Measurements from ENCODE around the gene PPP3R1. TPM values are rescaled to one million over a fixed set of nuclear protein-coding genes. Genes with fewer than 3 reads are reported as not detected.
A peak's percentile ranks its signal among the peaks of the same experiment; 100 is the strongest.

PPP3R1 gene
- total and polyA plus RNA-seq, 5 donors from 2014 or later = 2.8 to 68.2 (median 4.9) TPM

GRCh38 chr2:68172990-68173700 lies 79.2 kb downstream of the PPP3R1 start:
- Mint-ChIP-seq H3K27ac (peak overlapping the region in 1 of 3 donors; percentile 66), H3K4me1 (peaks cover 3 to 11% (median 9%) of the 10 kb centered on the region in 4 donors), H3K27me3 (no peaks in the 10 kb centered on the region), H3K36me3 (peaks cover 10% of the 10 kb centered on the region), H3K9me3 (no peaks in the 10 kb centered on the region), H3K4me3 (no peak overlapping the region)
- H3K9me3 ChIP-seq (ENCODE audit: control insufficient read depth in 2 of 2, low read length in 2 of 2) = no peaks in the 10 kb centered on the region
- no peaks in the 10 kb centered on the region for H3K27me3 ChIP-seq (ENCODE audit: control insufficient read depth, insufficient read depth, low read length)
- DNase-seq (no peak), ATAC-seq (ENCODE audit: low read depth in 2 of 2) (no peak)
- no peak overlapping the region for H3K27ac ChIP-seq (ENCODE audit: insufficient read depth, low read length, poor library complexity, severe bottlenecking)
- H3K4me1 ChIP-seq (ENCODE audit: control insufficient read depth, insufficient read depth, low read length, poor library complexity, severe bottlenecking) = no peaks in the 10 kb centered on the region
- peaks cover 40% of the 10 kb centered on the region for H3K36me3 ChIP-seq (ENCODE audit: control insufficient read depth, insufficient read depth, low read length)
- no peak overlapping the region for H3K4me3 ChIP-seq (ENCODE audit: low read depth, low read length)

GRCh38 chr2:68172521-68172920 lies 79.8 kb downstream of the PPP3R1 start:
- Histone ChIP-seq H3K27me3 (ENCODE audit: control insufficient read depth, insufficient read depth, low read length) (no peaks in the 10 kb centered on the region), H3K4me3 (ENCODE audit: low read depth, low read length) (no peak overlapping the region), H3K27ac (ENCODE audit: insufficient read depth, low read length, poor library complexity, severe bottlenecking) (no peak overlapping the region), H3K9me3 (ENCODE audit: control insufficient read depth in 2 of 2, low read length in 2 of 2) (no peaks in the 10 kb centered on the region), H3K36me3 (ENCODE audit: control insufficient read depth, insufficient read depth, low read length) (peaks cover 46% of the 10 kb centered on the region), H3K4me1 (ENCODE audit: control insufficient read depth, insufficient read depth, low read length, poor library complexity, severe bottlenecking) (no peaks in the 10 kb centered on the region)
- ATAC-seq (ENCODE audit: low read depth in 2 of 2) (no peak), DNase-seq (no peak)
- no peak overlapping the region for H3K27ac Mint-ChIP-seq
- H3K4me1 Mint-ChIP-seq = peaks cover 9 to 16% (median 13%) of the 10 kb centered on the region in 4 donors
- no peaks in the 10 kb centered on the region for H3K27me3 Mint-ChIP-seq
- no peaks in the 10 kb centered on the region for H3K9me3 Mint-ChIP-seq
- peaks cover 14% of the 10 kb centered on the region for H3K36me3 Mint-ChIP-seq
- H3K4me3 Mint-ChIP-seq = no peak overlapping the region

GRCh38 chr2:68171684-68172083 lies 80.6 kb downstream of the PPP3R1 start:
- no peaks in the 10 kb centered on the region for H3K9me3 ChIP-seq (ENCODE audit: control insufficient read depth in 2 of 2, low read length in 2 of 2)
- H3K4me1 ChIP-seq (ENCODE audit: control insufficient read depth, insufficient read depth, low read length, poor library complexity, severe bottlenecking) = no peaks in the 10 kb centered on the region
- H3K36me3 ChIP-seq (ENCODE audit: control insufficient read depth, insufficient read depth, low read length) = peaks cover 51% of the 10 kb centered on the region
- DNase-seq (no peak), ATAC-seq (ENCODE audit: low read depth in 2 of 2) (no peak)
- peaks cover 10 to 20% (median 14%) of the 10 kb centered on the region in 4 donors for H3K4me1 Mint-ChIP-seq
- peaks cover 15% of the 10 kb centered on the region for H3K36me3 Mint-ChIP-seq
- no peaks in the 10 kb centered on the region for H3K9me3 Mint-ChIP-seq
- H3K27me3 ChIP-seq (ENCODE audit: control insufficient read depth, insufficient read depth, low read length) = no peaks in the 10 kb centered on the region
- H3K27ac ChIP-seq (ENCODE audit: insufficient read depth, low read length, poor library complexity, severe bottlenecking) = no peak overlapping the region
- no peak overlapping the region for H3K4me3 Mint-ChIP-seq
- no peaks in the 10 kb centered on the region for H3K27me3 Mint-ChIP-seq
- no peak overlapping the region for H3K4me3 ChIP-seq (ENCODE audit: low read depth, low read length)
- no peak overlapping the region for H3K27ac Mint-ChIP-seq

GRCh38 chr2:68171146-68171545 lies 81.2 kb downstream of the PPP3R1 start:
- no peaks in the 10 kb centered on the region for H3K4me1 ChIP-seq (ENCODE audit: control insufficient read depth, insufficient read depth, low read length, poor library complexity, severe bottlenecking)
- DNase-seq = no peak
- H3K27ac ChIP-seq (ENCODE audit: insufficient read depth, low read length, poor library complexity, severe bottlenecking) = no peak overlapping the region
- Mint-ChIP-seq H3K27ac (no peak overlapping the region), H3K4me1 (peaks cover 10 to 24% (median 15%) of the 10 kb centered on the region in 4 donors), H3K9me3 (no peaks in the 10 kb centered on the region), H3K36me3 (peaks cover 21% of the 10 kb centered on the region), H3K27me3 (no peaks in the 10 kb centered on the region), H3K4me3 (no peak overlapping the region)
- no peaks in the 10 kb centered on the region for H3K27me3 ChIP-seq (ENCODE audit: control insufficient read depth, insufficient read depth, low read length)
- no peak for ATAC-seq (ENCODE audit: low read depth in 2 of 2)
- no peak overlapping the region for H3K4me3 ChIP-seq (ENCODE audit: low read depth, low read length)
- no peaks in the 10 kb centered on the region for H3K9me3 ChIP-seq (ENCODE audit: control insufficient read depth in 2 of 2, low read length in 2 of 2)
- peaks cover 53% of the 10 kb centered on the region for H3K36me3 ChIP-seq (ENCODE audit: control insufficient read depth, insufficient read depth, low read length)

GRCh38 chr2:68169308-68169707 lies 83.0 kb downstream of the PPP3R1 start:
- Mint-ChIP-seq H3K4me1 (peaks cover 10 to 26% (median 14%) of the 10 kb centered on the region in 4 donors), H3K9me3 (no peaks in the 10 kb centered on the region), H3K36me3 (peaks cover 25% of the 10 kb centered on the region), H3K27ac (no peak overlapping the region), H3K27me3 (no peaks in the 10 kb centered on the region), H3K4me3 (no peak overlapping the region)
- DNase-seq = no peak
- no peak for ATAC-seq (ENCODE audit: low read depth in 2 of 2)
- no peaks in the 10 kb centered on the region for H3K27me3 ChIP-seq (ENCODE audit: control insufficient read depth, insufficient read depth, low read length)
- no peak overlapping the region for H3K27ac ChIP-seq (ENCODE audit: insufficient read depth, low read length, poor library complexity, severe bottlenecking)
- no peak overlapping the region for H3K4me3 ChIP-seq (ENCODE audit: low read depth, low read length)
- peaks cover 46% of the 10 kb centered on the region for H3K36me3 ChIP-seq (ENCODE audit: control insufficient read depth, insufficient read depth, low read length)
- no peaks in the 10 kb centered on the region for H3K4me1 ChIP-seq (ENCODE audit: control insufficient read depth, insufficient read depth, low read length, poor library complexity, severe bottlenecking)
- no peaks in the 10 kb centered on the region for H3K9me3 ChIP-seq (ENCODE audit: control insufficient read depth in 2 of 2, low read length in 2 of 2)

- Mint-ChIP-seq H3K4me1 (peaks cover 9 to 20% (median 11%) of the 10 kb centered on the region in 4 donors), H3K9me3 (no peaks in the 10 kb centered on the region), H3K36me3 (peaks cover 34% of the 10 kb centered on the region), H3K27me3 (no peaks in the 10 kb centered on the region), H3K4me3 (no peak overlapping the region), H3K27ac (peak overlapping the region in 1 of 3 donors; percentile 61)
- no peak for DNase-seq
- Histone ChIP-seq H3K9me3 (ENCODE audit: control insufficient read depth in 2 of 2, low read length in 2 of 2) (no peaks in the 10 kb centered on the region), H3K4me3 (ENCODE audit: low read depth, low read length) (no peak overlapping the region), H3K4me1 (ENCODE audit: control insufficient read depth, insufficient read depth, low read length, poor library complexity, severe bottlenecking) (no peaks in the 10 kb centered on the region), H3K36me3 (ENCODE audit: control insufficient read depth, insufficient read depth, low read length) (peaks cover 59% of the 10 kb centered on the region), H3K27ac (ENCODE audit: insufficient read depth, low read length, poor library complexity, severe bottlenecking) (no peak overlapping the region), H3K27me3 (ENCODE audit: control insufficient read depth, insufficient read depth, low read length) (no peaks in the 10 kb centered on the region)
- no peak for ATAC-seq (ENCODE audit: low read depth in 2 of 2)
Observed at GRCh38 chr2:68167186-68167585, 85.1 kb downstream of the PPP3R1 start.

- Mint-ChIP-seq H3K4me3 (no peak overlapping the region), H3K4me1 (peaks cover 12 to 48% (median 31%) of the 10 kb centered on the region in 4 donors), H3K9me3 (no peaks in the 10 kb centered on the region), H3K36me3 (peaks cover 55% of the 10 kb centered on the region), H3K27me3 (no peaks in the 10 kb centered on the region), H3K27ac (no peak overlapping the region)
- Histone ChIP-seq H3K4me1 (ENCODE audit: control insufficient read depth, insufficient read depth, low read length, poor library complexity, severe bottlenecking) (peaks cover 11% of the 10 kb centered on the region), H3K27ac (ENCODE audit: insufficient read depth, low read length, poor library complexity, severe bottlenecking) (no peak overlapping the region), H3K4me3 (ENCODE audit: low read depth, low read length) (no peak overlapping the region), H3K9me3 (ENCODE audit: control insufficient read depth in 2 of 2, low read length in 2 of 2) (no peaks in the 10 kb centered on the region), H3K36me3 (ENCODE audit: control insufficient read depth, insufficient read depth, low read length) (peaks cover 70% of the 10 kb centered on the region), H3K27me3 (ENCODE audit: control insufficient read depth, insufficient read depth, low read length) (no peaks in the 10 kb centered on the region)
- ATAC-seq (ENCODE audit: low read depth in 2 of 2) = no peak
- DNase-seq = no peak
Observed at GRCh38 chr2:68163641-68164040, 88.7 kb downstream of the PPP3R1 start.

GRCh38 chr2:68158134-68158447 lies 94.2 kb downstream of the PPP3R1 start:
- H3K4me1 Mint-ChIP-seq = peaks cover 8 to 66% (median 45%) of the 10 kb centered on the region in 4 donors

More at GRCh38 chr2:68158134-68158447, 94.2 kb downstream of the PPP3R1 start:
- Histone ChIP-seq H3K9me3 (ENCODE audit: control insufficient read depth in 2 of 2, low read length in 2 of 2) (no peaks in the 10 kb centered on the region), H3K4me1 (ENCODE audit: control insufficient read depth, insufficient read depth, low read length, poor library complexity, severe bottlenecking) (peaks cover 42% of the 10 kb centered on the region), H3K4me3 (ENCODE audit: low read depth, low read length) (peak overlapping the region; percentile 92), H3K36me3 (ENCODE audit: control insufficient read depth, insufficient read depth, low read length) (peaks cover 30% of the 10 kb centered on the region), H3K27me3 (ENCODE audit: control insufficient read depth, insufficient read depth, low read length) (no peaks in the 10 kb centered on the region), H3K27ac (ENCODE audit: insufficient read depth, low read length, poor library complexity, severe bottlenecking) (peak overlapping the region; percentile 94)
- Mint-ChIP-seq H3K9me3 (no peaks in the 10 kb centered on the region), H3K4me3 (peak overlapping the region; percentile 87 to 100 (median 93)), H3K27ac (peak overlapping the region; percentile 99 to 100 (median 100)), H3K27me3 (peaks cover 5% of the 10 kb centered on the region), H3K36me3 (peaks cover 27% of the 10 kb centered on the region)
- no peak for ATAC-seq (ENCODE audit: low read depth in 2 of 2)
- no peak for DNase-seq

All from CD4-positive, CD25-positive, alpha-beta regulatory T cell (primary cell).